HEK293 (cell line): Measurements from ENCODE around the gene L3MBTL4.

Experiments used
- CTCF ChIA-PET: fragments of 350-600 bp; formaldehyde crosslinking; extraction: SDS; loops from one replicate; lab custom pipeline; 2021; ENCODE audit warnings: antibody characterized with exemption; lab: Yijun Ruan, JAX
- POLR2A ChIA-PET: fragments of 300-600 bp; formaldehyde crosslinking; extraction: SDS; loops from one replicate; lab custom pipeline; 2020; ENCODE audit warnings: antibody characterized with exemption, inconsistent platforms; lab: Yijun Ruan, JAX
- H3K27ac ChIP-seq: fragments of 200-500 bp; sonication (Bioruptor generic); 2 replicates; pipeline ENCODE4 v1.5.1; 2014; ENCODE audit warnings: low read depth, low read length, control low read depth, inconsistent platforms; ENCODE audit errors: extremely low read depth
- H3K36me3 ChIP-seq, 2 experiments: fragments of 200-500 bp in 1 of 2; sonication (Bioruptor generic) in 1 of 2; 1 replicate in 1 of 2; 2 replicates in 1 of 2; pipeline ENCODE4 v1.5.1; 2014 to 2017; ENCODE audit warnings: inconsistent platforms in 2 of 2, low read length in 2 of 2; ENCODE audit not compliant: control insufficient read depth in 2 of 2, insufficient read depth in 1 of 2
- H3K4me1 ChIP-seq: fragments of 200-500 bp; sonication (Bioruptor generic); 2 replicates; pipeline ENCODE4 v1.5.1; 2014; ENCODE audit warnings: mild to moderate bottlenecking, low read length, inconsistent platforms; ENCODE audit not compliant: control insufficient read depth, insufficient read depth
- H3K4me3 ChIP-seq: 2 replicates; pipeline ENCODE4 v1.5.1; 2011; ENCODE audit warnings: low read depth, mild to moderate bottlenecking, control low read depth, low read length, moderate library complexity
- H3K9me3 ChIP-seq: fragments of 200-500 bp; sonication (Bioruptor generic); 2 replicates; pipeline ENCODE4 v1.5.1; 2014; ENCODE audit warnings: low read depth, low read length, inconsistent platforms; ENCODE audit not compliant: control insufficient read depth, insufficient read depth
- GLIS2 ChIP-seq: fragments of 450-650 bp; formaldehyde crosslinking; IDR thresholded peaks from 2 replicates; pipeline ENCODE4 v1.5.1; 2016; ENCODE audit warnings: missing biosample characterization, missing genetic modification characterization
- OVOL3 ChIP-seq: fragments of 450-650 bp; formaldehyde crosslinking; IDR thresholded peaks from 2 replicates; pipeline ENCODE4 v1.5.1; 2016; ENCODE audit warnings: missing biosample characterization, missing genetic modification characterization
- PRDM1 ChIP-seq: fragments of 450-650 bp; formaldehyde crosslinking; IDR thresholded peaks from 2 replicates; pipeline ENCODE4; 2016; ENCODE audit warnings: missing biosample characterization, missing genetic modification characterization
- ZNF19 ChIP-seq: fragments of 450-650 bp; formaldehyde crosslinking; IDR thresholded peaks from 2 replicates; pipeline ENCODE4; 2016; ENCODE audit warnings: missing biosample characterization, missing genetic modification characterization, low read depth
- ZNF223 ChIP-seq: fragments of 450-650 bp; formaldehyde crosslinking; IDR thresholded peaks from 2 replicates; pipeline ENCODE4 v1.5.1; 2016; ENCODE audit warnings: missing biosample characterization, missing genetic modification characterization
- ZNF26 ChIP-seq: fragments of 450-650 bp; formaldehyde crosslinking; IDR thresholded peaks from 2 replicates; pipeline ENCODE4 v1.5.1; 2016; ENCODE audit warnings: missing biosample characterization, missing genetic modification characterization
- ZNF324 ChIP-seq: fragments of 450-650 bp; formaldehyde crosslinking; IDR thresholded peaks from 2 replicates; pipeline ENCODE4 v1.5.1; 2016; ENCODE audit warnings: missing biosample characterization, missing genetic modification characterization
- ZNF391 ChIP-seq: fragments of 450-650 bp; formaldehyde crosslinking; IDR thresholded peaks from 2 replicates; pipeline ENCODE4 v1.5.1; 2016; ENCODE audit warnings: low read depth, missing biosample characterization, missing genetic modification characterization, borderline replicate concordance
- ZNF426 ChIP-seq: fragments of 450-650 bp; formaldehyde crosslinking; IDR thresholded peaks from 2 replicates; pipeline ENCODE4 v1.5.1; 2017; ENCODE audit warnings: missing biosample characterization, missing genetic modification characterization, mild to moderate bottlenecking, inconsistent platforms, moderate library complexity
- ZNF514 ChIP-seq: fragments of 450-650 bp; formaldehyde crosslinking; IDR thresholded peaks from 2 replicates; pipeline ENCODE4 v1.5.1; 2016; ENCODE audit warnings: missing biosample characterization, missing genetic modification characterization
- ZNF530 ChIP-seq: fragments of 450-650 bp; formaldehyde crosslinking; IDR thresholded peaks from 2 replicates; pipeline ENCODE4 v1.5.1; 2016; ENCODE audit warnings: low read depth, missing biosample characterization, missing genetic modification characterization
- ZNF670 ChIP-seq: fragments of 450-650 bp; formaldehyde crosslinking; IDR thresholded peaks from 2 replicates; pipeline ENCODE4 v1.5.1; 2016; ENCODE audit warnings: missing biosample characterization, missing genetic modification characterization, low read depth
- ZNF776 ChIP-seq: fragments of 450-650 bp; formaldehyde crosslinking; IDR thresholded peaks from 2 replicates; pipeline ENCODE4 v1.5.0; 2017; ENCODE audit warnings: missing biosample characterization, missing genetic modification characterization, borderline replicate concordance
- ZNF791 ChIP-seq: fragments of 450-650 bp; formaldehyde crosslinking; IDR thresholded peaks from 2 replicates; pipeline ENCODE4 v1.5.1; 2016; ENCODE audit warnings: missing biosample characterization, missing genetic modification characterization
- ZSCAN23 ChIP-seq: fragments of 450-650 bp; formaldehyde crosslinking; IDR thresholded peaks from 2 replicates; pipeline ENCODE4 v1.5.1; 2016; ENCODE audit warnings: missing biosample characterization, missing genetic modification characterization
- TF ChIP-seq, protein P1 (sequence below): fragments of 450-650 bp; formaldehyde crosslinking; IDR thresholded peaks from 2 replicates; pipeline ENCODE4 v1.5.1; 2017; ENCODE audit warnings: missing biosample characterization, missing genetic modification characterization
- TF ChIP-seq, protein P2 (sequence below): fragments of 450-650 bp; formaldehyde crosslinking; IDR thresholded peaks from 2 replicates; pipeline ENCODE4 v1.5.1; 2016; ENCODE audit warnings: missing biosample characterization, missing genetic modification characterization
- TF ChIP-seq, protein P3 (sequence below): fragments of 450-650 bp; formaldehyde crosslinking; IDR thresholded peaks from 2 replicates; pipeline ENCODE4 v1.5.1; 2016; ENCODE audit warnings: missing biosample characterization, missing genetic modification characterization
- TF ChIP-seq, protein P4 (sequence below): fragments of 450-650 bp; formaldehyde crosslinking; IDR thresholded peaks from 2 replicates; pipeline ENCODE4 v1.5.1; 2016; ENCODE audit warnings: missing biosample characterization, missing genetic modification characterization

The L3MBTL4 gene

DNA sequence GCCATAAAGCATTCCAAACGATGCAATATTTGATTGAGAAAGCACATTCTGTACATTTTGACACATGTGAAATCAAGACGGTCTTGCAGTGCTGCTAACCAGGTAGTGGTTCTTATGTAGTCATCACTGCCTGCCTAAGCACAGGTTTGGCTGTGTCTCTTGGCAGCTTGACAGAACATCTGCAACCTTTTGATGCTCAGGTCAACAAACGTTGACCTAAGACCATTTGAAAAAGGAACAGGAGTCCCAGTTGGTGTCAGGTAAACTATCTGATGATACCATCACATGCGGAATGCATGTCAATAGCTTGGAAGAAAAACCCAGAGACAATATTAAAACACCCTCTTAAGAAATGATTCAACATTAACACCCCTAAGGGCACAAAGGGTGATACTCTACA, 80.7 kb downstream of the L3MBTL4 start:
- CTCF ChIA-PET, result no interaction called here
- no peak for TF ChIP-seq PRDM1
- TF ChIP-seq ZNF324 (tag by site-specific recombination), result no peak
- TF ChIP-seq ZNF670 (tag by site-specific recombination), result no peak
- TF ChIP-seq ZNF791, result no peak
- no peak for TF ChIP-seq ZNF530 (tag by site-specific recombination)
- TF ChIP-seq ZSCAN23 (tag by site-specific recombination), result no peak
- TF ChIP-seq, protein P1, sequence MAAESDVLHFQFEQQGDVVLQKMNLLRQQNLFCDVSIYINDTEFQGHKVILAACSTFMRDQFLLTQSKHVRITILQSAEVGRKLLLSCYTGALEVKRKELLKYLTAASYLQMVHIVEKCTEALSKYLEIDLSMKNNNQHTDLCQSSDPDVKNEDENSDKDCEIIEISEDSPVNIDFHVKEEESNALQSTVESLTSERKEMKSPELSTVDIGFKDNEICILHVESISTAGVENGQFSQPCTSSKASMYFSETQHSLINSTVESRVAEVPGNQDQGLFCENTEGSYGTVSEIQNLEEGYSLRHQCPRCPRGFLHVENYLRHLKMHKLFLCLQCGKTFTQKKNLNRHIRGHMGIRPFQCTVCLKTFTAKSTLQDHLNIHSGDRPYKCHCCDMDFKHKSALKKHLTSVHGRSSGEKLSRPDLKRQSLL, result no peak
- no peak for TF ChIP-seq GLIS2
- TF ChIP-seq, protein P2, sequence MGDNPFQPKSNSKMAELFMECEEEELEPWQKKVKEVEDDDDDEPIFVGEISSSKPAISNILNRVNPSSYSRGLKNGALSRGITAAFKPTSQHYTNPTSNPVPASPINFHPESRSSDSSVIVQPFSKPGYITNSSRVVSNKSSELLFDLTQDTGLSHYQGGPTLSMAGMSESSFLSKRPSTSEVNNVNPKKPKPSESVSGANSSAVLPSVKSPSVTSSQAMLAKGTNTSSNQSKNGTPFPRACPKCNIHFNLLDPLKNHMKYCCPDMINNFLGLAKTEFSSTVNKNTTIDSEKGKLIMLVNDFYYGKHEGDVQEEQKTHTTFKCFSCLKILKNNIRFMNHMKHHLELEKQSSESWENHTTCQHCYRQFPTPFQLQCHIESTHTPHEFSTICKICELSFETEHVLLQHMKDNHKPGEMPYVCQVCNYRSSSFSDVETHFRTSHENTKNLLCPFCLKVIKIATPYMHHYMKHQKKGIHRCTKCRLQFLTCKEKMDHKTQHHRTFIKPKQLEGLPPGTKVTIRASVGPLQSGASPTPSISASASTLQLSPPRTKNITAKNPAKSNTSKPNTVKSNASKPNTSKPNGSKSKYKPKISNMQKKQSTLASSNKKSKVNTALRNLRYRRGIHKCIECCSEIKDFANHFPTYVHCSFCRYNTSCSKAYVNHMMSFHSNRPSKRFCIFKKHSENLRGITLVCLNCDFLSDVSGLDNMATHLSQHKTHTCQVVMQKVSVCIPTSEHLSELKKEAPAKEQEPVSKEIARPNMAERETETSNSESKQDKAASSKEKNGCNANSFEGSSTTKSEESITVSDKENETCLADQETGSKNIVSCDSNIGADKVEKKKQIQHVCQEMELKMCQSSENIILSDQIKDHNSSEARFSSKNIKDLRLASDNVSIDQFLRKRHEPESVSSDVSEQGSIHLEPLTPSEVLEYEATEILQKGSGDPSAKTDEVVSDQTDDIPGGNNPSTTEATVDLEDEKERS (tag by site-specific recombination), result no peak
- TF ChIP-seq OVOL3, result no peak
- TF ChIP-seq ZNF26 (tag by site-specific recombination), result no peak
- no peak for TF ChIP-seq ZNF514 (tag by site-specific recombination)
- TF ChIP-seq ZNF19 (tag by site-specific recombination), result no peak
- no peak for TF ChIP-seq ZNF776
- TF ChIP-seq ZNF426 (tag by site-specific recombination), result no peak
- no peak for TF ChIP-seq ZNF223 (tag by site-specific recombination)
- TF ChIP-seq ZNF391 (tag by site-specific recombination), result no peak
- TF ChIP-seq, protein P3, sequence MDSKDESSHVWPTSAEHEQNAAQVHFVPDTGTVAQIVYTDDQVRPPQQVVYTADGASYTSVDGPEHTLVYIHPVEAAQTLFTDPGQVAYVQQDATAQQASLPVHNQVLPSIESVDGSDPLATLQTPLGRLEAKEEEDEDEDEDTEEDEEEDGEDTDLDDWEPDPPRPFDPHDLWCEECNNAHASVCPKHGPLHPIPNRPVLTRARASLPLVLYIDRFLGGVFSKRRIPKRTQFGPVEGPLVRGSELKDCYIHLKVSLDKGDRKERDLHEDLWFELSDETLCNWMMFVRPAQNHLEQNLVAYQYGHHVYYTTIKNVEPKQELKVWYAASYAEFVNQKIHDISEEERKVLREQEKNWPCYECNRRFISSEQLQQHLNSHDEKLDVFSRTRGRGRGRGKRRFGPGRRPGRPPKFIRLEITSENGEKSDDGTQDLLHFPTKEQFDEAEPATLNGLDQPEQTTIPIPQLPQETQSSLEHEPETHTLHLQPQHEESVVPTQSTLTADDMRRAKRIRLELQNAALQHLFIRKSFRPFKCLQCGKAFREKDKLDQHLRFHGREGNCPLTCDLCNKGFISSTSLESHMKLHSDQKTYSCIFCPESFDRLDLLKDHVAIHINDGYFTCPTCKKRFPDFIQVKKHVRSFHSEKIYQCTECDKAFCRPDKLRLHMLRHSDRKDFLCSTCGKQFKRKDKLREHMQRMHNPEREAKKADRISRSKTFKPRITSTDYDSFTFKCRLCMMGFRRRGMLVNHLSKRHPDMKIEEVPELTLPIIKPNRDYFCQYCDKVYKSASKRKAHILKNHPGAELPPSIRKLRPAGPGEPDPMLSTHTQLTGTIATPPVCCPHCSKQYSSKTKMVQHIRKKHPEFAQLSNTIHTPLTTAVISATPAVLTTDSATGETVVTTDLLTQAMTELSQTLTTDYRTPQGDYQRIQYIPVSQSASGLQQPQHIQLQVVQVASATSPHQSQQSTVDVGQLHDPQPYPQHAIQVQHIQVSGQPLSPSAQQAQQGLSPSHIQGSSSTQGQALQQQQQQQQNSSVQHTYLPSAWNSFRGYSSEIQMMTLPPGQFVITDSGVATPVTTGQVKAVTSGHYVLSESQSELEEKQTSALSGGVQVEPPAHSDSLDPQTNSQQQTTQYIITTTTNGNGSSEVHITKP, result no peak
- TF ChIP-seq, protein P4, sequence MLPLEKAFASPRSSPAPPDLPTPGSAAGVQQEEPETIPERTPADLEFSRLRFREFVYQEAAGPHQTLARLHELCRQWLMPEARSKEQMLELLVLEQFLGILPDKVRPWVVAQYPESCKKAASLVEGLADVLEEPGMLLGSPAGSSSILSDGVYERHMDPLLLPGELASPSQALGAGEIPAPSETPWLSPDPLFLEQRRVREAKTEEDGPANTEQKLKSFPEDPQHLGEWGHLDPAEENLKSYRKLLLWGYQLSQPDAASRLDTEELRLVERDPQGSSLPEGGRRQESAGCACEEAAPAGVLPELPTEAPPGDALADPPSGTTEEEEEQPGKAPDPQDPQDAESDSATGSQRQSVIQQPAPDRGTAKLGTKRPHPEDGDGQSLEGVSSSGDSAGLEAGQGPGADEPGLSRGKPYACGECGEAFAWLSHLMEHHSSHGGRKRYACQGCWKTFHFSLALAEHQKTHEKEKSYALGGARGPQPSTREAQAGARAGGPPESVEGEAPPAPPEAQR (tag by site-specific recombination), result no peak
- H3K36me3 ChIP-seq, result no peaks in the 10 kb centered on the region
- no peaks in the 10 kb centered on the region for H3K4me1 ChIP-seq
- H3K27ac ChIP-seq, result no peak overlapping the region
- no peak overlapping the region for H3K4me3 ChIP-seq
- no peaks in the 10 kb centered on the region for H3K9me3 ChIP-seq
- POLR2A ChIA-PET, result interaction anchor here (0.7 kb wide), 1 partner anchor 20 kb away, joined by 3 read pairs; no protein-coding TSS in a partner anchor
